Uterus (tissue), 2 donors: ENCODE data around the gene LRTM2.

Source experiments
- POLR2A ChIP-seq, 2 donors: fragments of 450-650 bp; IDR thresholded peaks; one replicate each; pipeline ENCODE4 v1.6.1; 2016; ENCODE audit warnings: antibody characterized with exemption in 2 of 2, mild to moderate bottlenecking in 1 of 2, moderate library complexity in 1 of 2
- TF ChIP-seq, protein P1 (sequence below), 4 experiments: fragments of 200-600 bp in 2 of 4; fragments of 450-650 bp in 2 of 4; sonication (generic) in 2 of 4; IDR thresholded peaks; one replicate each; pipeline ENCODE4 v1.5.1; 2016 to 2019; ENCODE audit warnings: antibody characterized with exemption in 4 of 4, mild to moderate bottlenecking in 2 of 4, moderate library complexity in 1 of 4

DNA sequence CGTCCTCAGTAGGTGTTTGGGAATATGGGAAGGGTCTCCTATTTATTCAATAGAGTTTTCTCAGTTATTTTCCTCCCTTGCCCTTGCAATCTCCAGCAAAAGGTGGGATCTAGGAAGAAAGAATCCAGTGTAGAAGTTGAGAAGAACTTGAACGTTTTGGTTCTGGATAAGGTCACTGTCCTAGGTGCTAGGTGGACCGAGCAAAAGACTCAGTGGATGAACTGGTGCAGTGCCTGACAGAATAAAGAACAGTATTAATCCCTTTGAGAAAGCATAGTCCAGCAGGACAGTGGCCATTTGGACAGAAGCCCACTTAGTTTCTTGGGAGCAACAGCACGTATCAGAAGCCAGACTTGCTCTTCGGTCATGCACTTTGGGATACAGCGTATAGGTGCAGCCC lies 32.7 kb upstream of the LRTM2 start:
- no peak for TF ChIP-seq POLR2A (IDR thresholded peaks at IDR 0.05)
- TF ChIP-seq, protein P1, sequence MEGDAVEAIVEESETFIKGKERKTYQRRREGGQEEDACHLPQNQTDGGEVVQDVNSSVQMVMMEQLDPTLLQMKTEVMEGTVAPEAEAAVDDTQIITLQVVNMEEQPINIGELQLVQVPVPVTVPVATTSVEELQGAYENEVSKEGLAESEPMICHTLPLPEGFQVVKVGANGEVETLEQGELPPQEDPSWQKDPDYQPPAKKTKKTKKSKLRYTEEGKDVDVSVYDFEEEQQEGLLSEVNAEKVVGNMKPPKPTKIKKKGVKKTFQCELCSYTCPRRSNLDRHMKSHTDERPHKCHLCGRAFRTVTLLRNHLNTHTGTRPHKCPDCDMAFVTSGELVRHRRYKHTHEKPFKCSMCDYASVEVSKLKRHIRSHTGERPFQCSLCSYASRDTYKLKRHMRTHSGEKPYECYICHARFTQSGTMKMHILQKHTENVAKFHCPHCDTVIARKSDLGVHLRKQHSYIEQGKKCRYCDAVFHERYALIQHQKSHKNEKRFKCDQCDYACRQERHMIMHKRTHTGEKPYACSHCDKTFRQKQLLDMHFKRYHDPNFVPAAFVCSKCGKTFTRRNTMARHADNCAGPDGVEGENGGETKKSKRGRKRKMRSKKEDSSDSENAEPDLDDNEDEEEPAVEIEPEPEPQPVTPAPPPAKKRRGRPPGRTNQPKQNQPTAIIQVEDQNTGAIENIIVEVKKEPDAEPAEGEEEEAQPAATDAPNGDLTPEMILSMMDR (IDR thresholded peaks at IDR 0.05) = no peak
